Measurements from ENCODE around the gene ELAVL3. TPM values are rescaled to one million over a fixed set of nuclear protein-coding genes. Genes with fewer than 3 reads are reported as not detected.

Gene ELAVL3
- total RNA-seq: not detected

- Mint-ChIP-seq H3K4me1 (peaks cover 30% of the 10 kb centered on the region), H3K27me3 (peaks cover 38% of the 10 kb centered on the region), H3K36me3 (ENCODE audit: low read depth) (peaks cover 9% of the 10 kb centered on the region), H3K9me3 (no peaks in the 10 kb centered on the region), H3K27ac (no peak within 1 kb of the TSS), H3K4me3 (no peak within 1 kb of the TSS)
- ChIA-PET POLR2A (interaction anchor here (1.4 to 2.7 kb wide), 2 partner anchors 100 to 326 kb away, joined by 3 to 25 read pairs; no protein-coding TSS in a partner anchor), CTCF (interaction anchor here (2.9 kb wide), 1 partner anchor 99 kb away, joined by 45 read pairs; no protein-coding TSS in a partner anchor)
- no peak for DNase-seq
Observed at GRCh38 chr19:11480715-11481533, at the start of gene ELAVL3. ELAVL3 (minus strand) TSS chr19:11481046; CDS start chr19:11480608, 438 bp downstream.

GRCh38 chr19:11530432-11530831, 49.6 kb upstream of the ELAVL3 start:
- POLR2A ChIA-PET: no interaction called here
- CTCF ChIA-PET: interaction anchor here (0.6 to 1.3 kb wide), 3 partner anchors 19 to 149 kb away, joined by 3 read pairs; partner anchors contain the start of gene ELOF1
- Mint-ChIP-seq H3K4me1 (peaks cover 27% of the 10 kb centered on the region), H3K36me3 (ENCODE audit: low read depth) (peaks cover 4% of the 10 kb centered on the region), H3K27me3 (no peaks in the 10 kb centered on the region), H3K9me3 (no peaks in the 10 kb centered on the region), H3K4me3 (no peak overlapping the region), H3K27ac (no peak overlapping the region)
- DNase-seq: peak; percentile 35

- CTCF ChIA-PET: interaction anchor here (0.6 to 3.0 kb wide), 8 partner anchors 7 to 154 kb away, joined by 3 to 16 read pairs (median 4); partner anchors contain the start of genes ELOF1 and SWSAP1
Observed at GRCh38 chr19:11528551-11529341, 47.9 kb upstream of the ELAVL3 start, which contains the start of gene ECSIT. ECSIT (minus strand) TSS chr19:11529134; CDS start chr19:11519170, 9,964 bp downstream.

GRCh38 chr19:11519138-11519537, 38.3 kb upstream of the ELAVL3 start:
- H3K4me1 Mint-ChIP-seq: no peaks in the 10 kb centered on the region
- no peak overlapping the region for H3K4me3 Mint-ChIP-seq
- H3K27me3 Mint-ChIP-seq: no peaks in the 10 kb centered on the region
- POLR2A ChIA-PET: interaction anchor here (0.5 to 0.7 kb wide), 2 partner anchors 10 to 364 kb away, joined by 3 to 4 read pairs; partner anchors contain the start of genes ECSIT and SPC24
- DNase-seq: no peak
- CTCF ChIA-PET: interaction anchor here (0.7 kb wide), 2 partner anchors 34 to 741 kb away, joined by 3 to 4 read pairs; no protein-coding TSS in a partner anchor
- H3K27ac Mint-ChIP-seq: no peak overlapping the region
- H3K36me3 Mint-ChIP-seq (ENCODE audit: low read depth): no peaks in the 10 kb centered on the region
- no peaks in the 10 kb centered on the region for H3K9me3 Mint-ChIP-seq

More at GRCh38 chr19:11528551-11529341, 47.9 kb upstream of the ELAVL3 start, which contains the start of gene ECSIT:
- Mint-ChIP-seq H3K27me3 (no peaks in the 10 kb centered on the region), H3K9me3 (no peaks in the 10 kb centered on the region), H3K36me3 (ENCODE audit: low read depth) (peaks cover 4% of the 10 kb centered on the region), H3K4me1 (peaks cover 23% of the 10 kb centered on the region), H3K4me3 (peak within 1 kb of the TSS; percentile 98), H3K27ac (peak within 1 kb of the TSS; percentile 89)
- POLR2A ChIA-PET: interaction anchor here (0.8 to 2.2 kb wide), 9 partner anchors 10 to 153 kb away, joined by 3 to 11 read pairs (median 4); partner anchors contain the start of genes ELOF1, ODAD3, PRKCSH and ZNF627
- DNase-seq: peak; percentile 94

GRCh38 chr19:11513946-11514345, 33.1 kb upstream of the ELAVL3 start:
- no peaks in the 10 kb centered on the region for H3K4me1 Mint-ChIP-seq
- H3K36me3 Mint-ChIP-seq (ENCODE audit: low read depth): peaks cover 4% of the 10 kb centered on the region
- ChIA-PET POLR2A (no interaction called here), CTCF (no interaction called here)
- H3K9me3 Mint-ChIP-seq: no peaks in the 10 kb centered on the region
- no peak overlapping the region for H3K27ac Mint-ChIP-seq
- no peak overlapping the region for H3K4me3 Mint-ChIP-seq
- no peaks in the 10 kb centered on the region for H3K27me3 Mint-ChIP-seq
- no peak for DNase-seq

GRCh38 chr19:11510444-11510843, 29.6 kb upstream of the ELAVL3 start:
- H3K36me3 Mint-ChIP-seq (ENCODE audit: low read depth): peaks cover 7% of the 10 kb centered on the region
- H3K4me3 Mint-ChIP-seq: no peak overlapping the region
- no peak for DNase-seq
- ChIA-PET CTCF (no interaction called here), POLR2A (no interaction called here)
- H3K9me3 Mint-ChIP-seq: no peaks in the 10 kb centered on the region
- peaks cover 12% of the 10 kb centered on the region for H3K4me1 Mint-ChIP-seq
- H3K27me3 Mint-ChIP-seq: no peaks in the 10 kb centered on the region
- no peak overlapping the region for H3K27ac Mint-ChIP-seq

GRCh38 chr19:11507370-11508078, 26.7 kb upstream of the ELAVL3 start:
- H3K9me3 Mint-ChIP-seq: no peaks in the 10 kb centered on the region
- H3K36me3 Mint-ChIP-seq (ENCODE audit: low read depth): peaks cover 7% of the 10 kb centered on the region
- no peaks in the 10 kb centered on the region for H3K27me3 Mint-ChIP-seq
- H3K4me3 Mint-ChIP-seq: peak overlapping the region; percentile 41
- no peak overlapping the region for H3K27ac Mint-ChIP-seq
- DNase-seq: no peak
- POLR2A ChIA-PET: interaction anchor here (2.5 to 3.2 kb wide), 2 partner anchors 21 to 25 kb away, joined by 11 to 14 read pairs; partner anchors contain the start of gene ECSIT
- CTCF ChIA-PET: interaction anchor here (1.5 kb wide), 1 partner anchor 10 kb away, joined by 4 read pairs; no protein-coding TSS in a partner anchor
- peaks cover 20% of the 10 kb centered on the region for H3K4me1 Mint-ChIP-seq

- Mint-ChIP-seq H3K27ac (peak overlapping the region; percentile 84), H3K27me3 (no peaks in the 10 kb centered on the region), H3K4me1 (peaks cover 20% of the 10 kb centered on the region), H3K4me3 (peak overlapping the region; percentile 81), H3K9me3 (no peaks in the 10 kb centered on the region), H3K36me3 (ENCODE audit: low read depth) (peaks cover 7% of the 10 kb centered on the region)
- ChIA-PET POLR2A (interaction anchor here (1.0 to 3.2 kb wide), 3 partner anchors 22 to 53 kb away, joined by 3 to 14 read pairs (median 11); partner anchors contain the start of gene ECSIT), CTCF (interaction anchor here (0.7 to 1.5 kb wide), 2 partner anchors 10 to 30 kb away, joined by 4 read pairs; no protein-coding TSS in a partner anchor)
- DNase-seq: no peak
Observed at GRCh38 chr19:11506967-11507366, 26.1 kb upstream of the ELAVL3 start.

- POLR2A ChIA-PET: interaction anchor here (0.9 to 3.2 kb wide), 7 partner anchors 14 to 131 kb away, joined by 3 to 14 read pairs (median 3); partner anchors contain the start of genes ECSIT and SWSAP1
Observed at GRCh38 chr19:11506101-11506555, 25.3 kb upstream of the ELAVL3 start.

GRCh38 chr19:11505504-11506100, 24.8 kb upstream of the ELAVL3 start, which contains the start of gene ZNF653:
ZNF653 (minus strand) TSS chr19:11505839; CDS start chr19:11505786, 53 bp downstream.
- H3K36me3 Mint-ChIP-seq (ENCODE audit: low read depth): peaks cover 7% of the 10 kb centered on the region
- peak; percentile 96 for DNase-seq
- no peaks in the 10 kb centered on the region for H3K9me3 Mint-ChIP-seq
- POLR2A ChIA-PET: interaction anchor here (0.6 to 3.2 kb wide), 7 partner anchors 14 to 131 kb away, joined by 3 to 14 read pairs (median 3); partner anchors contain the start of genes ECSIT and SWSAP1
- H3K4me1 Mint-ChIP-seq: peaks cover 22% of the 10 kb centered on the region
- CTCF ChIA-PET: interaction anchor here (0.7 to 1.2 kb wide), 2 partner anchors 31 to 55 kb away, joined by 3 read pairs; no protein-coding TSS in a partner anchor
- H3K4me3 Mint-ChIP-seq: peak within 1 kb of the TSS; percentile 81
- no peaks in the 10 kb centered on the region for H3K27me3 Mint-ChIP-seq
- H3K27ac Mint-ChIP-seq: peak within 1 kb of the TSS; percentile 84

More at GRCh38 chr19:11506101-11506555, 25.3 kb upstream of the ELAVL3 start:
- peaks cover 6% of the 10 kb centered on the region for H3K36me3 Mint-ChIP-seq (ENCODE audit: low read depth)
- CTCF ChIA-PET: interaction anchor here (0.5 to 1.5 kb wide), 4 partner anchors 9 to 125 kb away, joined by 3 to 4 read pairs (median 4); no protein-coding TSS in a partner anchor
- no peaks in the 10 kb centered on the region for H3K9me3 Mint-ChIP-seq
- H3K4me1 Mint-ChIP-seq: peaks cover 22% of the 10 kb centered on the region
- peak overlapping the region; percentile 81 for H3K4me3 Mint-ChIP-seq
- DNase-seq: no peak
- H3K27me3 Mint-ChIP-seq: no peaks in the 10 kb centered on the region
- peak overlapping the region; percentile 84 for H3K27ac Mint-ChIP-seq

- peak; percentile 97 for DNase-seq
- peaks cover 22% of the 10 kb centered on the region for H3K4me1 Mint-ChIP-seq
- H3K36me3 Mint-ChIP-seq (ENCODE audit: low read depth): peaks cover 7% of the 10 kb centered on the region
- H3K27ac Mint-ChIP-seq: peak overlapping the region; percentile 75
- ChIA-PET POLR2A (interaction anchor here (0.6 to 3.2 kb wide), 4 partner anchors 22 to 130 kb away, joined by 3 to 14 read pairs (median 8); partner anchors contain the start of genes ECSIT and SWSAP1), CTCF (interaction anchor here (1.2 kb wide), 1 partner anchor 55 kb away, joined by 3 read pairs; no protein-coding TSS in a partner anchor)
- no peaks in the 10 kb centered on the region for H3K27me3 Mint-ChIP-seq
- H3K4me3 Mint-ChIP-seq: peak overlapping the region; percentile 81
- no peaks in the 10 kb centered on the region for H3K9me3 Mint-ChIP-seq
Observed at GRCh38 chr19:11505032-11505503, 24.2 kb upstream of the ELAVL3 start.
